Measurements from ENCODE around the gene NLRP10.

NLRP10 gene

DNA sequence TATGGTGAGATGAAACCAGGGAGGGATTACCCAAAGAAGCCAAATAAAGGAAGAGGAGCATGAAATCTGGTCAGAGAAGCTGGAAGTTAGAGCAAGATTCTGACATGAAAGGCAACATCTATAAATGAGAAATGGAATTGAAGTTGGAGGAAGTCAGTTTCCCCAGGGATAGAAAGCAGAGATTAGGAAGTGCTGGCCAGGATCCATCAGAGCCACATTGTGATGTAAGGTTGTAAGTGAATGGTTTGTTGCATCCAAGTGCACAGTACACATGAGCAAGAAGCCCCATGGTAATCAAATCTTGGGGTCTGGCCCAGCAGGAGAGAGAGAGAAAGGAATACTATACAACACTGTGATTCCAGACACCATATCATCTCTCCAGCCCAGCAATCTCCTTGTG is 6.6 kb upstream of the NLRP10 start:
- TF ChIP-seq, protein P1, sequence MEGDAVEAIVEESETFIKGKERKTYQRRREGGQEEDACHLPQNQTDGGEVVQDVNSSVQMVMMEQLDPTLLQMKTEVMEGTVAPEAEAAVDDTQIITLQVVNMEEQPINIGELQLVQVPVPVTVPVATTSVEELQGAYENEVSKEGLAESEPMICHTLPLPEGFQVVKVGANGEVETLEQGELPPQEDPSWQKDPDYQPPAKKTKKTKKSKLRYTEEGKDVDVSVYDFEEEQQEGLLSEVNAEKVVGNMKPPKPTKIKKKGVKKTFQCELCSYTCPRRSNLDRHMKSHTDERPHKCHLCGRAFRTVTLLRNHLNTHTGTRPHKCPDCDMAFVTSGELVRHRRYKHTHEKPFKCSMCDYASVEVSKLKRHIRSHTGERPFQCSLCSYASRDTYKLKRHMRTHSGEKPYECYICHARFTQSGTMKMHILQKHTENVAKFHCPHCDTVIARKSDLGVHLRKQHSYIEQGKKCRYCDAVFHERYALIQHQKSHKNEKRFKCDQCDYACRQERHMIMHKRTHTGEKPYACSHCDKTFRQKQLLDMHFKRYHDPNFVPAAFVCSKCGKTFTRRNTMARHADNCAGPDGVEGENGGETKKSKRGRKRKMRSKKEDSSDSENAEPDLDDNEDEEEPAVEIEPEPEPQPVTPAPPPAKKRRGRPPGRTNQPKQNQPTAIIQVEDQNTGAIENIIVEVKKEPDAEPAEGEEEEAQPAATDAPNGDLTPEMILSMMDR (IDR thresholded peaks at IDR 0.05; ENCODE audit: insufficient read depth, low read length, poor library complexity, severe bottlenecking), result no peak
- no peak for DNase-seq (ENCODE audit: extremely low read depth, insufficient read length)
- H3K4me3 ChIP-seq (replicated peaks; ENCODE audit: low read depth, low read length), result no peak overlapping the region
- H3K36me3 ChIP-seq (ENCODE audit: control insufficient read depth, insufficient read depth, low read length), result no peaks in the 10 kb centered on the region
- no peaks in the 10 kb centered on the region; the same call in 1 of the 2 replicates for H3K27me3 ChIP-seq (replicated peaks; ENCODE audit: control insufficient read depth, insufficient read depth, low read length)

DNA sequence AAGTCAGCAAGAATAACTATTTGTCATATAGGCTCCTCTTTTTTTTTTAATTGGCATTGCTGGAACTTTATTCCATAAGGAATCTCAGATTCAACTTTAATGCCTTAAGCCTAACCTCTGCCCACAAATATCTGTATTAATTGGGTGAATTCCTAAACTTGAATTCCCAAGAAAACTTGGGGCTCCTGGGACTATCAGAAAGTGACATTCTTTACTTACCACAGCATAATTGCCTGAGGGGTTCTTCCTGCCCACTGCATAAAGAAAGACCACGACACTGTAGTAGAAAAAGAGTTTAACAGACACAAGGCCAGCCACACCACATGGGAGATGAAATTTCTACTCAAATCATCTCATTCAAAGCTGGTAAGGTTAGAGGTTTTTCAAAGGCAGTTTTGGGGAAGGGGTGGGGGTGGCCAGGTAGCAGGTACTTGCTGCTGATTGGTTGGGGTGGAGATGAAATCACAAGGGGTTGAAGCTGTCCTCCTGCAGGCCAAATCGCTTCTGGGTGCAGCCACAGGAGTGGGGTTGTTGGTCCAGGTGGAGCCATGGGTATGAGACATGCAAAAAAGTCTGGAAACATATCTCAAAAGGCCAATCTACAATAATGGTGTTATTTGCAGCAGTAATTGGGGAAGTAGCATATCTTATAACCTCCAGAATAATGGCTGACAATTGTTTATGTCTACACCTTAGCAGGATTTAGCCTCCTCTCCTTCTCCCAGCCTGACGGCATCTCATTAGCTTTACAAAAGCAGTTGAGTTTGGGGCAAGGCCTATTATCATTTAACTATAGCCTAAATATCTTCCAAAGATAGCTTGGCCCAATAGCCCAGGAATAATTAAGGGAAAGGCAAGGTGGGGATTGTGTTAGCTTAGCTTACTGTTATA is 4.8 kb upstream of the NLRP10 start:
- no peaks in the 10 kb centered on the region for H3K36me3 ChIP-seq (ENCODE audit: control insufficient read depth, insufficient read depth, low read length)
- no peaks in the 10 kb centered on the region; the same call in none of the 2 replicates for H3K27me3 ChIP-seq (replicated peaks; ENCODE audit: control insufficient read depth, insufficient read depth, low read length)
- H3K4me3 ChIP-seq (replicated peaks; ENCODE audit: low read depth, low read length), result no peak overlapping the region
- TF ChIP-seq, protein P1 (IDR thresholded peaks at IDR 0.05; ENCODE audit: insufficient read depth, low read length, poor library complexity, severe bottlenecking), result no peak
- DNase-seq (ENCODE audit: extremely low read depth, insufficient read length), result no peak

DNA sequence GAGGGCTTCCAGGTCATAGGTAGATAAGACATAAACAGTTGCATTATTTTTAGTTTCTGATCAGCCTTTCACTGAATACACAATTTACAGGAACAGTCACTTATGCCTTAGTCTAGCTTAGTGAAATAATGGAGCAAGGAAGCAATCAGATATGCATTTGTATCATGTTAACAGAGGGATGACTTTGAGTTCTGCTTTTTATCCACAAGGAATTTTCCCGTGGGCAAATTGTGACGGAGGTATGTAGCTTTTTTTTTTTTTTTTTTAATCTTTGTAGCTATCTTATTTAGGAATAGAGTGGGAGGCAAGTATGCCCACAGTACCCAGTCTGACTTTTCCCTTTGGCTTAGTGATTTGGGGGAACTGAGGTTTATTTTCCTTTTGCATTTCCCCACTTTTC is 3.4 kb upstream of the NLRP10 start:
- no peak overlapping the region for H3K4me3 ChIP-seq (replicated peaks; ENCODE audit: low read depth, low read length)
- no peaks in the 10 kb centered on the region for H3K36me3 ChIP-seq (ENCODE audit: control insufficient read depth, insufficient read depth, low read length)
- no peaks in the 10 kb centered on the region; the same call in none of the 2 replicates for H3K27me3 ChIP-seq (replicated peaks; ENCODE audit: control insufficient read depth, insufficient read depth, low read length)
- no peak for DNase-seq (ENCODE audit: extremely low read depth, insufficient read length)
- TF ChIP-seq, protein P1 (IDR thresholded peaks at IDR 0.05; ENCODE audit: insufficient read depth, low read length, poor library complexity, severe bottlenecking), result no peak

DNA sequence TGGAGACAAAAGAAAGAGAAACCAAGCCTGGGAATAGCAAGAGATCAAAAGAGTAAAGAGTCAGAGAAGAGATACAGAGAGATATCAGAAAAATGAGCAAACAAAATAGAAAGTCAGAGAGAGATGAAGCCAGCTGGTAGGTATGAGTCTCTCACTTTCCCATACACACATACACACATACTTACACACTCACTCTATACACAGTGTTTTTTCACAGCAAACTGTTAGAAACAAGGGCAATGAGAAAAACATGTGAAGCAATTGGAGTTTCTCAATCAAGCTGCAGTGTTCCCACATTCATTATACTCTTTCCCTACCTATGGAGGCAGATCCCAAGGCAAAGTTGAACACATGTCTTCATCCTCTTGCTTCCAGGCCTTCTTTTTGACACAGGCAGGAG is 2.6 kb upstream of the NLRP10 start:
- TF ChIP-seq, protein P1 (IDR thresholded peaks at IDR 0.05; ENCODE audit: insufficient read depth, low read length, poor library complexity, severe bottlenecking), result no peak

DNA sequence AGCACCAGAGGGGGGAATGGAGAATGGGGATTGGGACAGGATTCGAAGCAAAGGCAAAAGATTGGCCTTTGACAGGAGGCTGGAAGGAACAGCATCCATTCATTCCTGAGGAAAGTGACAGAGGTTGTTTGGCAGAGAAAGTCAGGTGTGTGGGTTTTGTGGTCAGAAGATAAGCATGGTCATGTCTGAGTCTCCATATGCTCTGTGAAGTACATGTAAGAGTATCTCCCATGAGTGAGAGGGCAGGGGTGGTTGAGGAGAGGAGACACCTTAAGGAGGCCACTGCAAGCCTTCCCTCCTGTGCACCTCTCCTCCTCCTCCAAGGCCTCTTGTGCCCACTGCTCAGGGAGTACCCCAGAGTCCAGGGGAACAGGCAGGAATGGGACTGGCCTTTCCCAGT is 1.9 kb upstream of the NLRP10 start:
- Histone ChIP-seq H3K4me3 (replicated peaks; ENCODE audit: low read depth, low read length) (no peak overlapping the region), H3K36me3 (ENCODE audit: control insufficient read depth, insufficient read depth, low read length) (no peaks in the 10 kb centered on the region), H3K27me3 (replicated peaks; ENCODE audit: control insufficient read depth, insufficient read depth, low read length) (no peaks in the 10 kb centered on the region; the same call in none of the 2 replicates)
- TF ChIP-seq, protein P1 (IDR thresholded peaks at IDR 0.05; ENCODE audit: insufficient read depth, low read length, poor library complexity, severe bottlenecking), result no peak
- no peak for DNase-seq (ENCODE audit: extremely low read depth, insufficient read length)

More for the DNA sequence above, 2.6 kb upstream of the NLRP10 start:
- Histone ChIP-seq H3K27me3 (replicated peaks; ENCODE audit: control insufficient read depth, insufficient read depth, low read length) (no peaks in the 10 kb centered on the region; the same call in none of the 2 replicates), H3K4me3 (replicated peaks; ENCODE audit: low read depth, low read length) (no peak overlapping the region), H3K36me3 (ENCODE audit: control insufficient read depth, insufficient read depth, low read length) (no peaks in the 10 kb centered on the region)
- DNase-seq (ENCODE audit: extremely low read depth, insufficient read length), result no peak
